Stimulated activated CD8-positive, alpha-beta memory T cell treated with anti-CD3 and anti-CD28 coated beads, Interleukin-15, amount 100 ng/mL, for 1 hour (primary cell): ENCODE results near the gene VIL1.

Experiments
- DNase-seq: peaks from one replicate; pipeline ENCODE4 v3.0.0-alpha.2; 2020; ENCODE audit warnings: low read depth

VIL1 gene

GRCh38 chr2:218418717-218419458 is at the start of gene VIL1:
Gene VIL1 (plus strand): TSS chr2:218419123. CDS start chr2:218423779, 4,656 bp downstream.
- DNase-seq: no peak

GRCh38 chr2:218369330-218369729 is 49.6 kb upstream of the VIL1 start:
- DNase-seq: no peak

GRCh38 chr2:218370410-218371063 is 48.4 kb upstream of the VIL1 start:
- DNase-seq: no peak

- DNase-seq: no peak
Measured at GRCh38 chr2:218371983-218372350, 47.0 kb upstream of the VIL1 start.

GRCh38 chr2:218374795-218375194 is 44.1 kb upstream of the VIL1 start:
- DNase-seq: no peak

- no peak for DNase-seq
Measured at GRCh38 chr2:218375212-218375611, 43.7 kb upstream of the VIL1 start.

- no peak for DNase-seq
Measured at GRCh38 chr2:218378053-218378452, 40.9 kb upstream of the VIL1 start.

GRCh38 chr2:218381916-218382366 is 37.0 kb upstream of the VIL1 start, which contains the start of gene SLC11A1:
Gene SLC11A1 (plus strand): TSS chr2:218382273. CDS start chr2:218382369, 96 bp downstream.
- no peak for DNase-seq

- DNase-seq: no peak
Measured at GRCh38 chr2:218382785-218383184, 36.1 kb upstream of the VIL1 start.

GRCh38 chr2:218383892-218384519 is 34.9 kb upstream of the VIL1 start:
- DNase-seq: no peak

GRCh38 chr2:218384975-218385374 is 33.9 kb upstream of the VIL1 start:
- DNase-seq: no peak

GRCh38 chr2:218386505-218387368 is 32.2 kb upstream of the VIL1 start:
- DNase-seq: no peak

- DNase-seq: no peak
Measured at GRCh38 chr2:218387369-218388194, 31.3 kb upstream of the VIL1 start.

GRCh38 chr2:218389333-218390150 is 29.4 kb upstream of the VIL1 start:
- DNase-seq: no peak

GRCh38 chr2:218391202-218391601 is 27.7 kb upstream of the VIL1 start:
- DNase-seq: no peak

GRCh38 chr2:218392459-218392858 is 26.5 kb upstream of the VIL1 start:
- DNase-seq: no peak

- DNase-seq: no peak
Measured at GRCh38 chr2:218392891-218393462, 25.9 kb upstream of the VIL1 start.

GRCh38 chr2:218393750-218394290 is 25.1 kb upstream of the VIL1 start:
- no peak for DNase-seq

- DNase-seq: no peak
Measured at GRCh38 chr2:218394298-218395089, 24.4 kb upstream of the VIL1 start.
